ENCODE data around the gene UMODL1. TPM values are rescaled to one million over a fixed set of nuclear protein-coding genes. Genes with fewer than 3 reads are reported as not detected.

UMODL1 gene
- total RNA-seq, 5 donors from 2014 or later (not counting 1 experiment from before 2014, with no cell fraction given), result 0.16 to 0.99 (median 0.82) TPM

- Mint-ChIP-seq H3K4me3 (no peak overlapping the region), H3K27me3 (no peaks in the 10 kb centered on the region), H3K27ac (no peak overlapping the region), H3K4me1 (peaks cover 4 to 10% (median 5%) of the 10 kb centered on the region in 3 donors), H3K36me3 (no peaks in the 10 kb centered on the region), H3K9me3 (no peaks in the 10 kb centered on the region)
- DNase-seq (no peak), ATAC-seq (replicated peaks in 1 of 4) (no peak)
- Histone ChIP-seq H3K4me3 (ENCODE audit: control insufficient read depth in 1 of 2, extremely low read depth in 1 of 2, low read length in 1 of 2) (no peak overlapping the region), H3K9me3 (no peaks in the 10 kb centered on the region), H3K4me1 (ENCODE audit: control insufficient read depth in 1 of 2, extremely low read depth in 1 of 2, insufficient read depth in 2 of 2, low read length in 2 of 2) (no peaks in the 10 kb centered on the region), H3K27me3 (replicated peaks in 1 of 2; ENCODE audit: control insufficient read depth in 2 of 2, extremely low read depth in 1 of 2, insufficient read depth in 2 of 2, low read length in 1 of 2) (peaks cover 0 to 4% of the 10 kb centered on the region in 2 experiments), H3K36me3 (ENCODE audit: control insufficient read depth in 2 of 2, extremely low read depth in 1 of 2, insufficient read depth in 1 of 2, low read length in 1 of 2) (no peaks in the 10 kb centered on the region), H3K27ac (ENCODE audit: low read length) (no peak overlapping the region)
- WGBS (ENCODE audit: insufficient coverage), result 97% methylated on average over 7 of the region's 14 CpGs
- POLR2A ChIA-PET, result no interaction called here
- CTCF ChIA-PET, result interaction anchor here in 1 of 2 donors (0.5 kb wide), 1 partner anchor 353 kb away, joined by 3 read pairs; no protein-coding TSS in a partner anchor
These were observed 100.3 kb downstream of the UMODL1 start for GRCh38 chr21:42171091-42172053.

GRCh38 chr21:42172596-42173483 is 101.7 kb downstream of the UMODL1 start:
- DNase-seq, result no peak
- H3K4me3 ChIP-seq (ENCODE audit: control insufficient read depth in 1 of 2, extremely low read depth in 1 of 2, low read length in 1 of 2), result no peak overlapping the region
- no peaks in the 10 kb centered on the region for H3K9me3 ChIP-seq
- H3K36me3 Mint-ChIP-seq, result no peaks in the 10 kb centered on the region
- peaks cover 4 to 10% (median 5%) of the 10 kb centered on the region in 3 donors for H3K4me1 Mint-ChIP-seq
- no peak overlapping the region for H3K27ac ChIP-seq (ENCODE audit: low read length)
- H3K27me3 ChIP-seq (replicated peaks in 1 of 2; ENCODE audit: control insufficient read depth in 2 of 2, extremely low read depth in 1 of 2, insufficient read depth in 2 of 2, low read length in 1 of 2), result peaks cover 0 to 4% of the 10 kb centered on the region in 2 experiments
- no peak overlapping the region for H3K27ac Mint-ChIP-seq
- no peak for ATAC-seq (replicated peaks in 1 of 4)
- 94% methylated on average over 38 of the region's 40 CpGs for WGBS (ENCODE audit: insufficient coverage)
- no peak overlapping the region for H3K4me3 Mint-ChIP-seq
- CTCF ChIA-PET, result interaction anchor here in 1 of 2 donors (0.6 kb wide), 1 partner anchor 28 kb away, joined by 3 read pairs; no protein-coding TSS in a partner anchor
- H3K36me3 ChIP-seq (ENCODE audit: control insufficient read depth in 2 of 2, extremely low read depth in 1 of 2, insufficient read depth in 1 of 2, low read length in 1 of 2), result no peaks in the 10 kb centered on the region
- no peaks in the 10 kb centered on the region for H3K4me1 ChIP-seq (ENCODE audit: control insufficient read depth in 1 of 2, extremely low read depth in 1 of 2, insufficient read depth in 2 of 2, low read length in 2 of 2)
- POLR2A ChIA-PET, result no interaction called here
- H3K27me3 Mint-ChIP-seq, result no peaks in the 10 kb centered on the region
- no peaks in the 10 kb centered on the region for H3K9me3 Mint-ChIP-seq

GRCh38 chr21:42174173-42174572 is 103.1 kb downstream of the UMODL1 start:
- Histone ChIP-seq H3K36me3 (ENCODE audit: control insufficient read depth in 2 of 2, extremely low read depth in 1 of 2, insufficient read depth in 1 of 2, low read length in 1 of 2) (no peaks in the 10 kb centered on the region), H3K27ac (ENCODE audit: low read length) (no peak overlapping the region), H3K27me3 (replicated peaks in 1 of 2; ENCODE audit: control insufficient read depth in 2 of 2, extremely low read depth in 1 of 2, insufficient read depth in 2 of 2, low read length in 1 of 2) (peaks cover 0 to 4% of the 10 kb centered on the region in 2 experiments), H3K9me3 (no peaks in the 10 kb centered on the region), H3K4me1 (ENCODE audit: control insufficient read depth in 1 of 2, extremely low read depth in 1 of 2, insufficient read depth in 2 of 2, low read length in 2 of 2) (no peaks in the 10 kb centered on the region), H3K4me3 (ENCODE audit: control insufficient read depth in 1 of 2, extremely low read depth in 1 of 2, low read length in 1 of 2) (no peak overlapping the region)
- no peak overlapping the region for H3K4me3 Mint-ChIP-seq
- H3K36me3 Mint-ChIP-seq, result no peaks in the 10 kb centered on the region
- ATAC-seq (replicated peaks in 1 of 4) (no peak), DNase-seq (no peak)
- no peak overlapping the region for H3K27ac Mint-ChIP-seq
- CTCF ChIA-PET, result interaction anchor here in 1 of 2 donors (0.8 kb wide), 1 partner anchor 64 kb away, joined by 4 read pairs; no protein-coding TSS in a partner anchor
- peaks cover 4 to 10% (median 5%) of the 10 kb centered on the region in 3 donors for H3K4me1 Mint-ChIP-seq
- POLR2A ChIA-PET, result no interaction called here
- no peaks in the 10 kb centered on the region for H3K27me3 Mint-ChIP-seq
- 100% methylated on average over 1 of the region's 4 CpGs for WGBS (ENCODE audit: insufficient coverage)
- H3K9me3 Mint-ChIP-seq, result no peaks in the 10 kb centered on the region

- ChIA-PET CTCF (no interaction called here), POLR2A (interaction anchor here in 1 of 2 donors (0.6 kb wide), 1 partner anchor 42 kb away, joined by 4 read pairs; no protein-coding TSS in a partner anchor)
- WGBS (ENCODE audit: insufficient coverage), result 93% methylated on average over 3 of the region's 6 CpGs
- no peaks in the 10 kb centered on the region for H3K36me3 Mint-ChIP-seq
- DNase-seq (no peak), ATAC-seq (replicated peaks in 1 of 4) (no peak)
- no peaks in the 10 kb centered on the region for H3K9me3 Mint-ChIP-seq
- no peaks in the 10 kb centered on the region for H3K4me1 ChIP-seq (ENCODE audit: control insufficient read depth in 1 of 2, extremely low read depth in 1 of 2, insufficient read depth in 2 of 2, low read length in 2 of 2)
- H3K9me3 ChIP-seq, result no peaks in the 10 kb centered on the region
- H3K4me3 ChIP-seq (ENCODE audit: control insufficient read depth in 1 of 2, extremely low read depth in 1 of 2, low read length in 1 of 2), result no peak overlapping the region
- no peak overlapping the region for H3K4me3 Mint-ChIP-seq
- H3K27ac Mint-ChIP-seq, result no peak overlapping the region
- no peaks in the 10 kb centered on the region for H3K27me3 Mint-ChIP-seq
- H3K36me3 ChIP-seq (ENCODE audit: control insufficient read depth in 2 of 2, extremely low read depth in 1 of 2, insufficient read depth in 1 of 2, low read length in 1 of 2), result no peaks in the 10 kb centered on the region
- no peak overlapping the region for H3K27ac ChIP-seq (ENCODE audit: low read length)
- peaks cover 0 to 6% of the 10 kb centered on the region in 2 experiments for H3K27me3 ChIP-seq (replicated peaks in 1 of 2; ENCODE audit: control insufficient read depth in 2 of 2, extremely low read depth in 1 of 2, insufficient read depth in 2 of 2, low read length in 1 of 2)
- peaks cover 0 to 2% (median under 1%) of the 10 kb centered on the region in 3 donors for H3K4me1 Mint-ChIP-seq
These were observed 104.1 kb downstream of the UMODL1 start for GRCh38 chr21:42175110-42175710.

GRCh38 chr21:42176859-42177258 is 105.7 kb downstream of the UMODL1 start:
- H3K9me3 Mint-ChIP-seq, result no peaks in the 10 kb centered on the region
- Histone ChIP-seq H3K27ac (ENCODE audit: low read length) (no peak overlapping the region), H3K4me1 (ENCODE audit: control insufficient read depth in 1 of 2, extremely low read depth in 1 of 2, insufficient read depth in 2 of 2, low read length in 2 of 2) (no peaks in the 10 kb centered on the region), H3K27me3 (replicated peaks in 1 of 2; ENCODE audit: control insufficient read depth in 2 of 2, extremely low read depth in 1 of 2, insufficient read depth in 2 of 2, low read length in 1 of 2) (peaks cover 0 to 6% of the 10 kb centered on the region in 2 experiments), H3K36me3 (ENCODE audit: control insufficient read depth in 2 of 2, extremely low read depth in 1 of 2, insufficient read depth in 1 of 2, low read length in 1 of 2) (no peaks in the 10 kb centered on the region), H3K9me3 (no peaks in the 10 kb centered on the region), H3K4me3 (ENCODE audit: control insufficient read depth in 1 of 2, extremely low read depth in 1 of 2, low read length in 1 of 2) (no peak overlapping the region)
- ATAC-seq (replicated peaks in 1 of 4) (no peak), DNase-seq (no peak)
- CTCF ChIA-PET, result interaction anchor here (0.6 to 1.3 kb wide), 4 partner anchors 12 to 885 kb away, joined by 3 to 4 read pairs (median 4); no protein-coding TSS in a partner anchor
- POLR2A ChIA-PET, result interaction anchor here in 1 of 2 donors (0.6 kb wide), 1 partner anchor 86 kb away, joined by 3 read pairs; no protein-coding TSS in a partner anchor
- no peaks in the 10 kb centered on the region for H3K36me3 Mint-ChIP-seq
- H3K4me3 Mint-ChIP-seq, result no peak overlapping the region
- WGBS (ENCODE audit: insufficient coverage), result 67% methylated on average over 1 of the region's 3 CpGs
- H3K4me1 Mint-ChIP-seq, result no peaks in the 10 kb centered on the region
- no peaks in the 10 kb centered on the region for H3K27me3 Mint-ChIP-seq
- no peak overlapping the region for H3K27ac Mint-ChIP-seq

Measured in T-cell (primary cell).